HUES64 (cell line): ENCODE results near the gene LIG1.
A peak's percentile ranks its signal among the peaks of the same experiment; 100 is the strongest.

ENCODE experiments used
- H3K27ac ChIP-seq: 2 replicates; pipeline ENCODE4 v1.7.0; 2013; ENCODE audit warnings: low read depth, low read length, inconsistent platforms
- H3K27me3 ChIP-seq: 2 replicates; pipeline ENCODE4 v1.6.1; 2013; ENCODE audit warnings: mild to moderate bottlenecking, low read length; ENCODE audit not compliant: insufficient read depth
- H3K36me3 ChIP-seq: 2 replicates; pipeline ENCODE4 v1.6.1; 2013; ENCODE audit warnings: mild to moderate bottlenecking, low read length; ENCODE audit not compliant: insufficient read depth
- H3K4me1 ChIP-seq: 2 replicates; pipeline ENCODE4 v1.6.1; 2013; ENCODE audit warnings: mild to moderate bottlenecking, low read length, moderate library complexity; ENCODE audit not compliant: insufficient read depth
- H3K4me3 ChIP-seq: 2 replicates; pipeline ENCODE4 v1.5.1; 2013; ENCODE audit warnings: mild to moderate bottlenecking, low read length, moderate library complexity
- H3K9ac ChIP-seq: 2 replicates; pipeline ENCODE4 v1.6.1; 2013; ENCODE audit warnings: mild to moderate bottlenecking, low read depth, low read length
- H3K9me3 ChIP-seq: 2 replicates; pipeline ENCODE4 v1.6.1; 2013; ENCODE audit warnings: low read depth, low read length; ENCODE audit not compliant: insufficient read depth
- WGBS: fragments of 150-250, 120-280 bp; methylation state at CpG from one replicate; pipeline ENCODE4 v1.1.7; 2013; ENCODE audit warnings: missing lambda C conversion rate; 5-methylcytosine and 5-hydroxymethylcytosine counted together

LIG1 gene

DNA sequence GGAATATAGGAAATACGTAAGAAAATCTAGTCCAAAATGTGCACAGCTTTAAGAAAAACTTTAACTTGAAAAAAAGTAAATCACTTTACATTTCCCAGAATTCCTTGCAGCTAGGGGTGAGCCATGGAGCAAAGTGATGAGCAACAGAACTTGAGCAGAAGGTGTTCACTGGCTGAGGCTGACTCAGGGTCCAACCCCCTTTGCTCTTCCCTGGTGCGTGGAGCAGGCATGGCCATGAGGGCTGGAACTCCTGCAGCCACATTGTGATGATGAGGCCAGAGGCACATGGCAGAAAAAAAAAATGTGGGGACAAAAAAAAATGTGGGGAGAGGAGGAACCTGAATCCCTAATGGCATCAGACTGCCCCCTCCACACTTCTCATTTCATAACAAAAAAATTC lies 49.6 kb downstream of the LIG1 start:
- H3K27me3 ChIP-seq, result no peaks in the 10 kb centered on the region
- H3K9ac ChIP-seq, result no peak overlapping the region
- H3K4me1 ChIP-seq, result peaks cover 3% of the 10 kb centered on the region; the same call in 1 of the 2 replicates
- no peaks in the 10 kb centered on the region for H3K9me3 ChIP-seq
- no peak overlapping the region for H3K27ac ChIP-seq
- H3K4me3 ChIP-seq, result no peak overlapping the region
- WGBS, result 100% methylated on average over 2 of the region's 2 CpGs
- H3K36me3 ChIP-seq, result peaks cover 79% of the 10 kb centered on the region

DNA sequence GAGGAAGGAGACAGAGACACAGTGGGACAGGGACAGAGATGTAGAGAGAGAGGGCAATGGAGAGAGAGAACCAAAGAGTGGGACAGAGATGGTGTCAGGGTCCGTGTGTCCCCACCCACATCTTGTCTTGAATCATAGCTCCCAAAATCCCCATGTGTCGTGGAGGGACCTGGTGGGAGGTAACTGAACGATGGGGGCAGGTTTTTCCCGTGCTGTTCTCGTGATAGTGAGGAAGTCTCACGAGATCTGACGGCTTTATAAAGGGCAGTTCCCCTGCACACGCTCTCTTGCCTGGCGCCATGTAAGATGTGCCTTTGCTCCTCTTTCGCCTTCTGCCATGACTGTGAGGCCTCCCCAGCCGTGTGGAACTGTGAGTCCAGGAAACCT lies 52.0 kb downstream of the LIG1 start:
- Histone ChIP-seq H3K9ac (no peak overlapping the region), H3K36me3 (peaks cover 72% of the 10 kb centered on the region), H3K27me3 (no peaks in the 10 kb centered on the region), H3K9me3 (no peaks in the 10 kb centered on the region), H3K27ac (no peak overlapping the region), H3K4me3 (no peak overlapping the region), H3K4me1 (no peaks in the 10 kb centered on the region; the same call in 1 of the 2 replicates)
- 91% methylated on average over 11 of the region's 11 CpGs for WGBS

DNA sequence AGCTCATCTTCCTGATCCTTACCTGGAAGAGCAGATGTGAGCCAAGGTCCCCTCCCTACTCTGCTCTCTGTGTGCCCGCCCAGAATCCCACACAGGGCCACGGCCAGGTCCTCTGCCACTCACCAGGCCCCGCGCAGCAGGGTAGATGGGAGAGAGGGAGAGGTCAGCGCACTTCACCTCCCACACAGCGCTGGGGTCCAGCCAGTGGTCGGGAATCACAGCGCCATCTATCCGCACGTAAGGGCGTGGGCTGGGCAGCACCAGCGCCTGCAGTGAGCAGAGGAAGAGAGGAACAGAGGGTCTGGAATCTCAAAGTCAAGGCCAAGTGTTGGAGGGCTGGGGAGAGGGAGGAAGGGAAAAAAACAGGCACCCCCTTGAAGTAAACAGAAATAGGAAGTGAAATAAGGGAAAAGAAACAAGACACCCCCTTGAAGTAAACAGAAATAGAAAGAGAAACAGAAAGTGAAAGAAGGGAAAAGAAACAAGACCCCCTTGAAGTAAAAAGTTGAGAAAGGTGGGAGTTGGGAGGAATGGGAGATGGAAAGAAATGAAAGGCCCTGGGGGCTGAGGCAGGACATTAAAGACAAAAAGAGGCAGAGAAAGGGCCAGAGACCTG lies 52.5 kb downstream of the LIG1 start:
- H3K27me3 ChIP-seq, result no peaks in the 10 kb centered on the region
- no peaks in the 10 kb centered on the region for H3K4me1 ChIP-seq
- no peak overlapping the region for H3K27ac ChIP-seq
- no peak overlapping the region for H3K9ac ChIP-seq
- H3K4me3 ChIP-seq, result no peak overlapping the region
- H3K36me3 ChIP-seq, result peaks cover 67% of the 10 kb centered on the region
- H3K9me3 ChIP-seq, result no peaks in the 10 kb centered on the region
- 90% methylated on average over 11 of the region's 12 CpGs for WGBS

DNA sequence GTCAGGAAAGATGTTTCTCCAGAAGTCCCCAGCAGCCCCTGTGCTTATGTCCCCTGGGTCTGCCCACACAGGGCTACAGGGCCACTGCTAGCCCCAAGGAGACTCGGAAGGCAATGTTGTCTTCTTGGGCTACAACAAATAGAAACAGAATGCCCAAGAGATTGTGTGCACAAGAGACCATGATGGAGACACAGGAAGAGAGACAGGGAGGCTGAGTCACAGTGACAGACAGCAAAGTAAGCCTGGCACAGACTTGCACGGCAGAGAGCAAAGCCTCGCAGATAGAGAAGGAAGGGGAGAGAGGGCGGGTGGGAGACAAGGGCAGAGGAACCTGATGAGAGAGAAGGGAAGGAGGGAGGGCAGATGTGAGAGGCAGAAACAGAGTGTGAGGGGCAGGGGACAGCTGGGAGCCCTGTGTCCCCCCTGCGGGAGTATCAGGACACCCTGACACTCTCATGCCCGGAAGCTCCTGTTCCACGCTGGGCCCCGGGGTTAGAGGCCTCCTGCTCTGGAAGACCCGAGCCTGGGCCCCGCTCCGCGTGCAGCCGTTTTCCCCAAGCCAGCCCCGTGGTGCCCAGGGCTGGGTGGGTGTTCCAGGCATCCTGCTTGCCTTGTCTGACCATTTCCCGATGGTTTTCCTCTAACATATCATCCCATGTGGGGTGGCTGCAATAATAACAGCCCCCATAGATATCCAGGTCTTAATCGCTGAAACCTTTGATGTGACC lies 56.8 kb downstream of the LIG1 start:
- no peak overlapping the region for H3K4me3 ChIP-seq
- WGBS, result 94% methylated on average over 16 of the region's 16 CpGs
- peaks cover 32% of the 10 kb centered on the region for H3K36me3 ChIP-seq
- H3K9me3 ChIP-seq, result no peaks in the 10 kb centered on the region
- H3K27me3 ChIP-seq, result no peaks in the 10 kb centered on the region
- no peaks in the 10 kb centered on the region; the same call in 1 of the 2 replicates for H3K4me1 ChIP-seq
- no peak overlapping the region for H3K9ac ChIP-seq
- H3K27ac ChIP-seq, result no peak overlapping the region

DNA sequence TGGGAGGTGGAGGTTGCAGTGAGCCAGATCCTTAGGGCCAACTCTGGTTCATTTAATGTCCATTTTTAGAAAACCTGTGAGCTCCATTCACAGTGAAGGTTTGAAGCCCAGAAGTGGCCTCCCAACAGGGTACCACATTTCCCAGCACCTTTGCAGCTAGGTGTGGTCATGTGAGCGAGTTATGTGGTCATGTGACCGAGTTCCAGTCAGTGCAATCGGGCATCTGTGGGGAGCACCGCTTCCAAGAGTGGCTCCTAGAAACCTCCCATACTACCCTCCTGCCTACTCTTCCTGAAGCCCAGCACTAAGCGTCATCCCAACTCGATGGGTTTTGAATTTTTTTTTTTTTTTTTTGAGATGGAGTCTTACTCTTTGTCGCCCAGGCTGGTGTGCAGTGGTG lies 58.9 kb downstream of the LIG1 start:
- no peaks in the 10 kb centered on the region for H3K27me3 ChIP-seq
- H3K9ac ChIP-seq, result no peak overlapping the region
- no peaks in the 10 kb centered on the region for H3K9me3 ChIP-seq
- H3K4me1 ChIP-seq, result no peaks in the 10 kb centered on the region; the same call in 1 of the 2 replicates
- H3K4me3 ChIP-seq, result no peak overlapping the region
- WGBS, result 88% methylated on average over 7 of the region's 7 CpGs
- no peak overlapping the region for H3K27ac ChIP-seq
- peaks cover 16% of the 10 kb centered on the region for H3K36me3 ChIP-seq

DNA sequence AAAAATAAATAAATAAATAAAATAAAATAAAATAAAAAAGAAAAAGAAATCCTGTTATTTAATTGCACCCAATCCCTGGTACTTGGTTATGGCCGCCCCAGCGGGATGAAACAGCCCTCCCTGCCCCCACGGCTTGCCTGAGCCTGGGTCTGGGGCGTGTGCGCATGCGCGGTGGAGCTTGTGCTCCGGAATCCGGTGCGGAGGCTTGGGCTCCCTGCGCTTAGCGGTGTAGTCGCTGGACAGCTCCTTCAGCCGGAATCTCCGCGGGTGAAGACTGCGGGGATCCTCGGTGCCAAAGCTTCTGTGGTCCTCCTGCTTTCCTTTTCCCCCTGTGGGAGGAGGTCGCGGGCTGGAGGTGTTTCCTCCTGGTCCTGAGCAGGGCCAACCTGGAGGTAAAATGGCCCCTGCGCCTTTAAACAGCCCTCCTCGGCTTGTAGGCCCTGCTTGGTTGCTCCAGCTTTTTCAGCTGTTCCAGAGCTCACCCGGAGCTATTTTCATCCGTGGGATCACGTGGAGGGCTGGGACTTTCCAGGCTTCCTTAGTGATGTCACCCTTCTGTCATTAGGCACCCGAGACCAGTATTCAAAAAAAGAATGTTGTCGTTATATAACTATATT lies 59.7 kb downstream of the LIG1 start, which contains the start of gene PLA2G4C:
Gene PLA2G4C, minus strand, starts transcription at position 468 of the 617 bp plus-strand sequence. CDS start 4,288 bp downstream, outside the sequence.
- Histone ChIP-seq H3K27me3 (no peaks in the 10 kb centered on the region), H3K36me3 (peaks cover 12% of the 10 kb centered on the region), H3K4me1 (no peaks in the 10 kb centered on the region; the same call in 1 of the 2 replicates), H3K4me3 (peak within 1 kb of the TSS; percentile 70), H3K9ac (peak within 1 kb of the TSS; percentile 78; the same call in 1 of the 2 replicates), H3K27ac (peak within 1 kb of the TSS; percentile 65; the same call in 1 of the 2 replicates), H3K9me3 (no peaks in the 10 kb centered on the region)
- WGBS, result 3% methylated on average over 25 of the region's 27 CpGs

DNA sequence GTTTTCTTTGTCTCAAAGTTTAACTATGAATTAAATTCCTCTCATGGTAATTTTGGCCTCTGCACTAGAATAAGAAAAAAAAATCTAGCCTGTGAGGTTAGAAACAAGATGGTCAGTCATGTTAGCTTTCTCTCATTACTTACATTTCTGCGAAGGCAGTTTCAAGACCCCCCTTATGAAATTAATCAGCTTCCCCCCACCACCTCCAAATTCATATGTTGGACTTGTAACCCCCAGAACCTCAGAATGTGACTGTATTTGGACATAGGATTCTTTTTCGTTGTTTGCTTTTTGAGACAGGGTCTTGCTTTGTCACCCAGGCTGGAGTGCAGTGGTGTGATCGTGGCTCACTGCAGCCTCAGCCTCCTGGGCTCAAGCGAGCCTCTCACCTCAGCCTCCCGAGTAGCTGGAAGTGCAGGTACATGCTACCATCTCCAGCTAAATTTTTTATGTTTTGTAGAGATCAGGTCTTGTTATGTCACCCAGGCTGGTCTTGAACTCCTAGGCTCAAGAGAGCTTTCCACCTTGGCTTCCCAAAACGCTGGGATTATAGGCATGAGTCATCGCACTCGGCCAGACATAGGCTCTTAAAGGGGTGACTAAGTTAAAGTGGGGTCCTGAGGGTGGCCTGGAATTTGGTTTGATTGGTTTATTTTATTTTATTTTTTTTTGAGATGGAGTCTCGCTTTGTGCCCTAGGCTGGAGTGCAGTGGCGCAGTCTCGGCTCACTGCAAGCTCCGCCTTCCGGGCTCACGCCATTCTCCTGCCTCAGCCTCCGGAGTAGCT lies 61.0 kb downstream of the LIG1 start:
- no peaks in the 10 kb centered on the region for H3K9me3 ChIP-seq
- H3K27ac ChIP-seq, result no peak overlapping the region
- H3K9ac ChIP-seq, result no peak overlapping the region
- peaks cover 1% of the 10 kb centered on the region for H3K36me3 ChIP-seq
- H3K4me1 ChIP-seq, result no peaks in the 10 kb centered on the region; the same call in 1 of the 2 replicates
- H3K27me3 ChIP-seq, result no peaks in the 10 kb centered on the region
- WGBS, result 89% methylated on average over 15 of the region's 15 CpGs
- H3K4me3 ChIP-seq, result no peak overlapping the region

DNA sequence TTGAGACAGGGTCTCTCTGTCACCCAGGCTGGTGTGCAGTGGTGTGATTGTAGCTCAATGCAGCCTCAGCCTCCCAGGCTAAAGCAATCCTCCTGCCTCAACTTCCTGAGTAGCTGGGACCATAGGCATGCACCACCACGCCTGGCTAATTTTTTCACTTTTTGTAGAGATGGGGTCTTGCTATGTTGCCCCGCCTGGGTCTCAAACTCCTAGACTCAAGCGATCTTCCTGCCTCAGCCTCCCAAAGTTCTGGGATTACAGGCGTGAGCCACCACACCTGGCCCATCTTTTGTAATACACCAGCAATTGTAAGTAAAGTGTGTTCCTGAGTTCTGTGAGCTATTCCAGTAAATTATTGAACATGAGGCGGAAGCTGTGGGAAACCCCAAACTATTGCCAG lies 66.2 kb downstream of the LIG1 start:
- H3K9me3 ChIP-seq, result no peaks in the 10 kb centered on the region
- H3K27me3 ChIP-seq, result no peaks in the 10 kb centered on the region
- H3K4me1 ChIP-seq, result no peaks in the 10 kb centered on the region
- H3K9ac ChIP-seq, result no peak overlapping the region
- no peak overlapping the region for H3K27ac ChIP-seq
- no peak overlapping the region for H3K4me3 ChIP-seq
- 99% methylated on average over 5 of the region's 5 CpGs for WGBS
- no peaks in the 10 kb centered on the region for H3K36me3 ChIP-seq

DNA sequence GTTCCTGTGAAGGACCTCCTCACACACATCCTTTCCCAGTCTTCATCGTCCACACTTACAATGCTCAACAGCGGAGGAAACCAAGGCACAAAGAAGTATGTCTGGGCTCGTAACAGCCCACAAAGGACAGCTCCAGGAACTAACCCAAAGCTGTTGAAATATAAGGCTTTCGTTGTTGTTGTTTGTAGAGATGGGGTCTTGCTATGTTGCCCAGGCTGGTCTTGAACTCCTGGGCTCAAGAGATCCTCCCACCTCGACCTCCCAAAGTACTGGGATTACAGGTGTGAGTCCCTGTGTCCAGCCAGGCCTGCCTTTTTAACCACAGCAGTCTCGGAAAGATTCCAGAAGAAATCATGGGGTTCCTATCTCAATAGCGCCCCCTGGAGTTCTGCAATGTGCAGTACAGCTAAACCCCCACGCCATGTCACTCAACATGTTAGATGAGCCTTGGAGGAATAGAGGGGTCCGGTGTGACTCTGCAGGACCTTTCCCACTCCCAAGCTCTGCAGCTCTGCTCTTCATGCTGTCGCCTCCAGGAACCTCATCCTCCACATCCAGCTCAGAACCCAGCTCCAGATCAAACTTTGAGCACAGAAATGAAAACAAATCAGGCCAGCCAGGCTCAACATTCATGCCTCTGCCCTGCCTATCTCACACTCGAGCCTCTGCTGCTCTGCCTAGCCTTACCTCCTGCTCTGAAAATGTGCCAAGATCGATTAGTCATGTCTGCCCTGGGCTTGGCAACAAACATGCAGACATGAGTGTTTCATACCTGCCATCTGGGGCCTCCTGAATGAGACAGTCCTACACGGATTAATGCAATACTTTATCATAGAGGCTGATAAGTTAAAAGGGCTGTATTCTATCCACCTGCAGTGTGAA lies 67.0 kb downstream of the LIG1 start:
- Histone ChIP-seq H3K4me3 (no peak overlapping the region), H3K36me3 (no peaks in the 10 kb centered on the region), H3K9ac (no peak overlapping the region), H3K27me3 (no peaks in the 10 kb centered on the region), H3K9me3 (no peaks in the 10 kb centered on the region), H3K4me1 (no peaks in the 10 kb centered on the region), H3K27ac (no peak overlapping the region)
- 58% methylated on average over 13 of the region's 13 CpGs for WGBS

DNA sequence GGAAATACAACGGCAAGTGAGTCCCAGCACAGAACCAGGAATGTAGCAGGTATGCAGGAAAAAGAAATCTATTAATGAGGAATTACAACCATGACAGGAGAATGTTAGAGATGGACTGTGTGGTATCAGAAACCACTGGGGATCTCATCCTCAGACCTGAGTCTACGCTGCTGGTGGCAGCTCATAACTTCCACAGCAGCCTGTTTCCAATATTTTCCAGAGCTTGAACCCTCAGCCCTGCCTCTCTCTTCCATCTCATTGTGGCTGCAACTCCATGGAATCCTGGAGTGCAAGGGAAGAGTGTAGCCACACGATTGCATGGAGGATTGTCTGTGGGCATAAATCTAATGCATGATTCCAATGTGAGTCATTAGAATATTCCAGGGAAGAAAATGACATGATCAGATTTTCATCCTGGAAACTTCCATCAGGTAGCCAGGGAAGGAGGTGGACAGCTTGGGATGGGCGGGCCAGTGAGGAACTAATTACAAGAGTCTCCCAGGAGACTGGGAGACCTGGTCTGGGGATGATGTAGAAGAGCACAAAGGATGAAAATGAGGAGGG lies 74.5 kb downstream of the LIG1 start:
- Histone ChIP-seq H3K4me1 (no peaks in the 10 kb centered on the region), H3K4me3 (no peak overlapping the region), H3K9ac (no peak overlapping the region), H3K27me3 (no peaks in the 10 kb centered on the region), H3K27ac (no peak overlapping the region), H3K9me3 (0 out of 2 replicates have a peak, but pooled peaks cover 1% of the 10 kb centered on the region), H3K36me3 (no peaks in the 10 kb centered on the region)
- WGBS, result 88% methylated on average over 4 of the region's 4 CpGs
